Immature natural killer cell (primary cell): Measurements from ENCODE around the gene SLC22A23. TPM values are rescaled to one million over a fixed set of nuclear protein-coding genes. Genes with fewer than 3 reads are reported as not detected.

Source experiments
- DNase-seq, 3 donors: peaks; one replicate each; pipeline ENCODE4 v3.0.0; 2022; ENCODE audit warnings: mixed read lengths in 1 of 3
- H3K27ac Mint-ChIP-seq, 6 donors: one replicate each; pipeline ENCODE4 v1.8.0; 2020; ENCODE audit warnings: mixed read lengths in 6 of 6, mild to moderate bottlenecking in 5 of 6, inconsistent platforms in 4 of 6, moderate library complexity in 3 of 6
- H3K27me3 Mint-ChIP-seq, 3 donors: one replicate each; pipeline ENCODE4 v1.8.0; 2020 to 2021; ENCODE audit warnings: low read depth in 3 of 3, mild to moderate bottlenecking in 3 of 3, mixed read lengths in 3 of 3, moderate library complexity in 3 of 3, inconsistent platforms in 1 of 3
- H3K36me3 Mint-ChIP-seq, 3 donors: one replicate each; pipeline ENCODE4 v1.8.0; 2020; ENCODE audit warnings: mixed read lengths in 3 of 3, inconsistent platforms in 2 of 3, mild to moderate bottlenecking in 2 of 3
- H3K4me1 Mint-ChIP-seq, 2 donors: one replicate each; pipeline ENCODE4 v1.8.0; 2020; ENCODE audit warnings: inconsistent platforms in 2 of 2, mild to moderate bottlenecking in 2 of 2, mixed read lengths in 2 of 2, moderate library complexity in 1 of 2
- H3K4me3 Mint-ChIP-seq, 5 donors: one replicate each; pipeline ENCODE4 v1.8.0; 2020; ENCODE audit warnings: mild to moderate bottlenecking in 5 of 5, mixed read lengths in 5 of 5, inconsistent platforms in 3 of 5, moderate library complexity in 3 of 5
- H3K9me3 Mint-ChIP-seq, 6 donors: one replicate each; pipeline ENCODE4 v1.8.0; 2020; ENCODE audit warnings: mild to moderate bottlenecking in 6 of 6, mixed read lengths in 6 of 6, inconsistent platforms in 4 of 6, moderate library complexity in 3 of 6
- polyA plus RNA-seq, 3 donors: library from polyadenylated mRNA; unstranded; fragments of 300-500 nt; fragmentation: Illumina TruSeq; gene quantifications; one replicate each; pipeline ENCODE4 v1.2.3, GENCODE V29; 2021

Gene SLC22A23
- polyA plus RNA-seq, 3 donors from 2014 or later = 0.14 to 0.21 TPM; not detected in 1

- H3K9me3 Mint-ChIP-seq = no peaks in the 10 kb centered on the region
- peaks cover 6 to 17% (median 8%) of the 10 kb centered on the region in 3 donors for H3K27me3 Mint-ChIP-seq
- H3K4me1 Mint-ChIP-seq = peaks cover 19 to 21% of the 10 kb centered on the region in 2 donors
- H3K27ac Mint-ChIP-seq = no peak overlapping the region
- no peaks in the 10 kb centered on the region for H3K36me3 Mint-ChIP-seq
- no peak overlapping the region for H3K4me3 Mint-ChIP-seq
- no peak for DNase-seq
Measured at GRCh38 chr6:3322366-3322890, 134.4 kb downstream of the SLC22A23 start.

- H3K27me3 Mint-ChIP-seq = peaks cover 5 to 17% (median 8%) of the 10 kb centered on the region in 3 donors
- no peak overlapping the region for H3K4me3 Mint-ChIP-seq
- H3K4me1 Mint-ChIP-seq = peaks cover 20 to 21% of the 10 kb centered on the region in 2 donors
- no peaks in the 10 kb centered on the region for H3K36me3 Mint-ChIP-seq
- DNase-seq = no peak
- H3K27ac Mint-ChIP-seq = no peak overlapping the region
- no peaks in the 10 kb centered on the region for H3K9me3 Mint-ChIP-seq
Measured at GRCh38 chr6:3321875-3322274, 135.0 kb downstream of the SLC22A23 start.

GRCh38 chr6:3321042-3321441, 135.8 kb downstream of the SLC22A23 start:
- Mint-ChIP-seq H3K36me3 (no peaks in the 10 kb centered on the region), H3K4me3 (no peak overlapping the region), H3K27me3 (peaks cover 5 to 17% (median 8%) of the 10 kb centered on the region in 3 donors), H3K27ac (no peak overlapping the region), H3K9me3 (no peaks in the 10 kb centered on the region), H3K4me1 (peaks cover 20 to 21% of the 10 kb centered on the region in 2 donors)
- no peak for DNase-seq

GRCh38 chr6:3320238-3320811, 136.5 kb downstream of the SLC22A23 start:
- Mint-ChIP-seq H3K27ac (no peak overlapping the region), H3K36me3 (no peaks in the 10 kb centered on the region), H3K27me3 (peaks cover 5 to 17% (median 8%) of the 10 kb centered on the region in 3 donors), H3K4me1 (peaks cover 20 to 21% of the 10 kb centered on the region in 2 donors), H3K9me3 (no peaks in the 10 kb centered on the region), H3K4me3 (no peak overlapping the region)
- no peak for DNase-seq

GRCh38 chr6:3319610-3320200, 137.1 kb downstream of the SLC22A23 start:
- no peaks in the 10 kb centered on the region for H3K36me3 Mint-ChIP-seq
- H3K27ac Mint-ChIP-seq = no peak overlapping the region
- DNase-seq = no peak
- H3K4me1 Mint-ChIP-seq = peaks cover 20 to 21% of the 10 kb centered on the region in 2 donors
- H3K27me3 Mint-ChIP-seq = peaks cover 5 to 21% (median 11%) of the 10 kb centered on the region in 3 donors
- no peak overlapping the region for H3K4me3 Mint-ChIP-seq
- no peaks in the 10 kb centered on the region for H3K9me3 Mint-ChIP-seq

GRCh38 chr6:3318821-3319540, 137.9 kb downstream of the SLC22A23 start:
- H3K4me1 Mint-ChIP-seq = peaks cover 20 to 21% of the 10 kb centered on the region in 2 donors
- peak overlapping the region in 1 of 6 donors; percentile 22 for H3K27ac Mint-ChIP-seq
- no peaks in the 10 kb centered on the region for H3K9me3 Mint-ChIP-seq
- peaks cover 5 to 23% (median 11%) of the 10 kb centered on the region in 3 donors for H3K27me3 Mint-ChIP-seq
- H3K36me3 Mint-ChIP-seq = no peaks in the 10 kb centered on the region
- DNase-seq = no peak
- H3K4me3 Mint-ChIP-seq = peak overlapping the region in 3 of 5 donors; percentile 8 to 63 (median 54)

GRCh38 chr6:3318226-3318625, 138.6 kb downstream of the SLC22A23 start:
- Mint-ChIP-seq H3K36me3 (no peaks in the 10 kb centered on the region), H3K27ac (peak overlapping the region in 1 of 6 donors; percentile 41), H3K27me3 (peaks cover 5 to 23% (median 11%) of the 10 kb centered on the region in 3 donors), H3K4me3 (peak overlapping the region; percentile 11 to 63 (median 36)), H3K4me1 (peaks cover 20 to 21% of the 10 kb centered on the region in 2 donors), H3K9me3 (no peaks in the 10 kb centered on the region)
- peak; percentile 12 to 28 (median 22) for DNase-seq

GRCh38 chr6:3317741-3318211, 139.1 kb downstream of the SLC22A23 start:
- peaks cover 5 to 21% (median 11%) of the 10 kb centered on the region in 3 donors for H3K27me3 Mint-ChIP-seq
- H3K9me3 Mint-ChIP-seq = no peaks in the 10 kb centered on the region
- H3K4me3 Mint-ChIP-seq = peak overlapping the region in 3 of 5 donors; percentile 23 to 63 (median 54)
- H3K27ac Mint-ChIP-seq = no peak overlapping the region
- no peaks in the 10 kb centered on the region for H3K36me3 Mint-ChIP-seq
- DNase-seq = no peak
- H3K4me1 Mint-ChIP-seq = peaks cover 20 to 21% of the 10 kb centered on the region in 2 donors

- H3K4me3 Mint-ChIP-seq = no peak overlapping the region
- H3K36me3 Mint-ChIP-seq = no peaks in the 10 kb centered on the region
- H3K27me3 Mint-ChIP-seq = peaks cover 5 to 20% (median 11%) of the 10 kb centered on the region in 3 donors
- no peak for DNase-seq
- no peak overlapping the region for H3K27ac Mint-ChIP-seq
- peaks cover 20 to 21% of the 10 kb centered on the region in 2 donors for H3K4me1 Mint-ChIP-seq
- no peaks in the 10 kb centered on the region for H3K9me3 Mint-ChIP-seq
Measured at GRCh38 chr6:3316818-3317217, 140.0 kb downstream of the SLC22A23 start.

GRCh38 chr6:3316331-3316730, 140.5 kb downstream of the SLC22A23 start:
- no peak for DNase-seq
- H3K36me3 Mint-ChIP-seq = no peaks in the 10 kb centered on the region
- peaks cover 5 to 18% (median 10%) of the 10 kb centered on the region in 3 donors for H3K27me3 Mint-ChIP-seq
- H3K4me3 Mint-ChIP-seq = no peak overlapping the region
- no peaks in the 10 kb centered on the region for H3K9me3 Mint-ChIP-seq
- H3K27ac Mint-ChIP-seq = no peak overlapping the region
- peaks cover 20 to 21% of the 10 kb centered on the region in 2 donors for H3K4me1 Mint-ChIP-seq

GRCh38 chr6:3315841-3316240, 141.0 kb downstream of the SLC22A23 start:
- no peak overlapping the region for H3K4me3 Mint-ChIP-seq
- no peak overlapping the region for H3K27ac Mint-ChIP-seq
- H3K36me3 Mint-ChIP-seq = no peaks in the 10 kb centered on the region
- DNase-seq = no peak
- H3K27me3 Mint-ChIP-seq = peaks cover 5 to 15% (median 8%) of the 10 kb centered on the region in 3 donors
- H3K4me1 Mint-ChIP-seq = peaks cover 20 to 21% of the 10 kb centered on the region in 2 donors
- H3K9me3 Mint-ChIP-seq = no peaks in the 10 kb centered on the region

GRCh38 chr6:3314621-3315467, 142.0 kb downstream of the SLC22A23 start:
- H3K4me3 Mint-ChIP-seq = no peak overlapping the region
- no peak for DNase-seq
- H3K27me3 Mint-ChIP-seq = peaks cover 5 to 14% (median 8%) of the 10 kb centered on the region in 3 donors
- H3K27ac Mint-ChIP-seq = no peak overlapping the region
- H3K9me3 Mint-ChIP-seq = no peaks in the 10 kb centered on the region
- no peaks in the 10 kb centered on the region for H3K36me3 Mint-ChIP-seq
- H3K4me1 Mint-ChIP-seq = peaks cover 20 to 21% of the 10 kb centered on the region in 2 donors

- H3K36me3 Mint-ChIP-seq = no peaks in the 10 kb centered on the region
- H3K4me3 Mint-ChIP-seq = no peak overlapping the region
- H3K4me1 Mint-ChIP-seq = peaks cover 18% of the 10 kb centered on the region in 2 donors
- H3K9me3 Mint-ChIP-seq = no peaks in the 10 kb centered on the region
- no peak for DNase-seq
- peaks cover under 1 to 15% (median 8%) of the 10 kb centered on the region in 3 donors for H3K27me3 Mint-ChIP-seq
- H3K27ac Mint-ChIP-seq = no peak overlapping the region
Measured at GRCh38 chr6:3314176-3314575, 142.7 kb downstream of the SLC22A23 start.
